MCF 10A (cell line): ENCODE measurements around the gene ACKR1. TPM values are rescaled to one million over a fixed set of nuclear protein-coding genes. Genes with fewer than 3 reads are reported as not detected.

Source experiments
- BruUV-seq: library from RNA; stranded (reverse); fragments of 400-500 nt; replicated peaks from 2 replicates; lab custom pipeline; 2021; lab: Mats Ljungman, UMichigan
- CTCF ChIA-PET: fragments of 300-600 bp; sonication (Branson Sonifier 250); formaldehyde crosslinking; extraction: SDS; loops from one replicate; lab custom pipeline; 2021; ENCODE audit warnings: antibody characterized with exemption, inconsistent platforms; lab: Yijun Ruan, JAX
- POLR2A ChIA-PET: fragments of 300-600, 350-650 bp; sonication (Branson Sonifier 250); formaldehyde crosslinking; extraction: SDS; loops from one replicate; lab custom pipeline; 2020; ENCODE audit warnings: antibody characterized with exemption, inconsistent platforms; lab: Yijun Ruan, JAX
- DNase-seq: peaks from one replicate; pipeline ENCODE4 v3.0.0-alpha.2; 2018; ENCODE audit not compliant: unreplicated experiment
- H3K27ac Mint-ChIP-seq: one replicate; pipeline ENCODE4 v1.8.0; 2022; ENCODE audit warnings: mild to moderate bottlenecking, low read depth, mixed read lengths; ENCODE audit not compliant: unreplicated experiment
- H3K27me3 Mint-ChIP-seq: one replicate; pipeline ENCODE4 v1.8.0; 2022; ENCODE audit warnings: mixed read lengths; ENCODE audit not compliant: insufficient read depth, unreplicated experiment
- H3K36me3 Mint-ChIP-seq: one replicate; pipeline ENCODE4 v1.8.0; 2022; ENCODE audit warnings: mild to moderate bottlenecking, moderate library complexity, mixed read lengths; ENCODE audit not compliant: insufficient read depth, unreplicated experiment
- H3K4me1 Mint-ChIP-seq: one replicate; pipeline ENCODE4 v1.8.0; 2022; ENCODE audit warnings: mixed read lengths; ENCODE audit not compliant: insufficient read depth, unreplicated experiment
- H3K4me3 Mint-ChIP-seq: one replicate; pipeline ENCODE4 v1.8.0; 2022; ENCODE audit warnings: mild to moderate bottlenecking, moderate library complexity, mixed read lengths; ENCODE audit not compliant: unreplicated experiment
- H3K9me3 Mint-ChIP-seq: one replicate; pipeline ENCODE4 v1.8.0; 2022; ENCODE audit warnings: mixed read lengths; ENCODE audit not compliant: unreplicated experiment
- intact Hi-C: fragments of 100-400 bp; cut with micrococcal nuclease; formaldehyde crosslinking; loops from 2 replicates; pipeline ENCODE4 v1.14.1; 2022
- total RNA-seq: library from RNA; stranded (reverse); gene quantifications from 2 replicates; pipeline ENCODE4 v1.2.3, GENCODE V29; 2022
- TF ChIP-seq, protein P1 (sequence below): fragments of 200-600 bp; IDR thresholded peaks from one replicate; pipeline ENCODE4 v1.8.0; 2022; ENCODE audit warnings: antibody characterized with exemption, mild to moderate bottlenecking; ENCODE audit not compliant: unreplicated experiment

ACKR1 gene
- total RNA-seq, 1 experiment from 2014 or later = 47.6 TPM

- no peaks in the 10 kb centered on the region for H3K9me3 Mint-ChIP-seq
- no peak overlapping the region for H3K4me3 Mint-ChIP-seq
- peaks cover 33% of the 10 kb centered on the region for H3K4me1 Mint-ChIP-seq
- POLR2A ChIA-PET = no interaction called here
- TF ChIP-seq, protein P1, sequence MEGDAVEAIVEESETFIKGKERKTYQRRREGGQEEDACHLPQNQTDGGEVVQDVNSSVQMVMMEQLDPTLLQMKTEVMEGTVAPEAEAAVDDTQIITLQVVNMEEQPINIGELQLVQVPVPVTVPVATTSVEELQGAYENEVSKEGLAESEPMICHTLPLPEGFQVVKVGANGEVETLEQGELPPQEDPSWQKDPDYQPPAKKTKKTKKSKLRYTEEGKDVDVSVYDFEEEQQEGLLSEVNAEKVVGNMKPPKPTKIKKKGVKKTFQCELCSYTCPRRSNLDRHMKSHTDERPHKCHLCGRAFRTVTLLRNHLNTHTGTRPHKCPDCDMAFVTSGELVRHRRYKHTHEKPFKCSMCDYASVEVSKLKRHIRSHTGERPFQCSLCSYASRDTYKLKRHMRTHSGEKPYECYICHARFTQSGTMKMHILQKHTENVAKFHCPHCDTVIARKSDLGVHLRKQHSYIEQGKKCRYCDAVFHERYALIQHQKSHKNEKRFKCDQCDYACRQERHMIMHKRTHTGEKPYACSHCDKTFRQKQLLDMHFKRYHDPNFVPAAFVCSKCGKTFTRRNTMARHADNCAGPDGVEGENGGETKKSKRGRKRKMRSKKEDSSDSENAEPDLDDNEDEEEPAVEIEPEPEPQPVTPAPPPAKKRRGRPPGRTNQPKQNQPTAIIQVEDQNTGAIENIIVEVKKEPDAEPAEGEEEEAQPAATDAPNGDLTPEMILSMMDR = no peak
- intact Hi-C loops = no loop called here
- no peak overlapping the region for H3K27ac Mint-ChIP-seq
- CTCF ChIA-PET = interaction anchor here (1.8 to 3.9 kb wide), 3 partner anchors 12 to 28 kb away, joined by 8 to 24 read pairs (median 10); no protein-coding TSS in a partner anchor
- peaks cover 63% of the 10 kb centered on the region for H3K27me3 Mint-ChIP-seq
- no TSS peak for BruUV-seq
- peak; percentile 56 for DNase-seq
- H3K36me3 Mint-ChIP-seq = peaks cover 70% of the 10 kb centered on the region
Measured at GRCh38 chr1:159185121-159185520, 19.6 kb upstream of the ACKR1 start.

- no peak for DNase-seq
- peaks cover 41% of the 10 kb centered on the region for H3K4me1 Mint-ChIP-seq
- intact Hi-C loops = no loop called here
- ChIA-PET CTCF (interaction anchor here (0.6 to 3.9 kb wide), 3 partner anchors 10 to 173 kb away, joined by 6 to 24 read pairs (median 10); no protein-coding TSS in a partner anchor), POLR2A (no interaction called here)
- no peak overlapping the region for H3K27ac Mint-ChIP-seq
- TF ChIP-seq, protein P1 = no peak
- no peak overlapping the region for H3K4me3 Mint-ChIP-seq
- H3K9me3 Mint-ChIP-seq = no peaks in the 10 kb centered on the region
- peaks cover 49% of the 10 kb centered on the region for H3K27me3 Mint-ChIP-seq
- peaks cover 70% of the 10 kb centered on the region for H3K36me3 Mint-ChIP-seq
- no TSS peak for BruUV-seq
Measured at GRCh38 chr1:159187033-159187432, 17.6 kb upstream of the ACKR1 start.

- Mint-ChIP-seq H3K27ac (no peak overlapping the region), H3K4me3 (no peak overlapping the region), H3K27me3 (peaks cover 43% of the 10 kb centered on the region), H3K4me1 (peaks cover 41% of the 10 kb centered on the region), H3K36me3 (peaks cover 73% of the 10 kb centered on the region), H3K9me3 (no peaks in the 10 kb centered on the region)
- ChIA-PET CTCF (interaction anchor here (0.5 to 3.9 kb wide), 2 partner anchors 9 to 511 kb away, joined by 4 to 24 read pairs; no protein-coding TSS in a partner anchor), POLR2A (interaction anchor here (0.7 kb wide), 1 partner anchor 62 kb away, joined by 3 read pairs; no protein-coding TSS in a partner anchor)
- TF ChIP-seq, protein P1 = no peak
- no peak for DNase-seq
- no TSS peak for BruUV-seq
- intact Hi-C loops = no loop called here
Measured at GRCh38 chr1:159187647-159188374, 16.9 kb upstream of the ACKR1 start.

GRCh38 chr1:159188375-159188788 lies 16.3 kb upstream of the ACKR1 start:
- Mint-ChIP-seq H3K27me3 (peaks cover 38% of the 10 kb centered on the region), H3K4me3 (no peak overlapping the region), H3K9me3 (no peaks in the 10 kb centered on the region), H3K36me3 (peaks cover 73% of the 10 kb centered on the region), H3K27ac (no peak overlapping the region), H3K4me1 (peaks cover 36% of the 10 kb centered on the region)
- no peak for DNase-seq
- ChIA-PET CTCF (interaction anchor here (0.5 to 3.9 kb wide), 2 partner anchors 9 to 511 kb away, joined by 4 to 24 read pairs; no protein-coding TSS in a partner anchor), POLR2A (interaction anchor here (0.7 kb wide), 1 partner anchor 63 kb away, joined by 3 read pairs; no protein-coding TSS in a partner anchor)
- TF ChIP-seq, protein P1 = no peak
- intact Hi-C loops = no loop called here
- no TSS peak for BruUV-seq
